PFSK-1 (cell line): ENCODE data around the gene POLA1.

Experiments
- FOXP2 ChIP-seq: optimal IDR thresholded peaks from 2 replicates; pipeline ENCODE3; 2011; ENCODE audit warnings: borderline replicate concordance, control low read depth, inconsistent platforms; ENCODE audit not compliant: insufficient read depth; ENCODE audit errors: extremely low read length, extremely low read depth
- POLR2AphosphoS5 ChIP-seq: IDR thresholded peaks from 2 replicates; pipeline ENCODE4 v1.6.1; 2012; ENCODE audit warnings: low read depth, mild to moderate bottlenecking, control low read depth, low read length, moderate library complexity
- TAF1 ChIP-seq: IDR thresholded peaks from 2 replicates; pipeline ENCODE4 v1.6.1; 2012; ENCODE audit warnings: low read length, control low read depth, borderline replicate concordance; ENCODE audit not compliant: insufficient read depth

DNA sequence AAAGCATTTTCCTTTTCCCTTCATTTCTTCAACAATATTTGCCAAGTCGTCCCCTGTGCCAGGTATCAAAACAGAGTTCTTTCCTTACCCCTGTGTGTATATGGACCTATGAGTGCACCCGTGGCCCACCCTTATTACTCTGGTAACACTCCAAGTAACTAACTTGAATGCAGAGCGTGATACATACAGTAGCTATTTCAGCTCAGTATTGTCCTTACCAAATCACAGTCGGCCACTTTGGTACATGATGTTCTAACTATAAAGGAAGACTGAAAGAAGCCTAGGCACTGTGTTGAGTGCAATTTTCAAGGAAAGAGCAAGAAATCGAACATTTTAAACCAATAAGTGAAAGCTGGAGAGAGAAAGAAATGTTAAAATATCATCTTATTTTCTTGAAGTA, 233.7 kb downstream of the POLA1 start:
- no peak for TF ChIP-seq POLR2AphosphoS5
- TF ChIP-seq FOXP2: no peak
- no peak for TF ChIP-seq TAF1
